ENCODE data around the gene CACNA1D. TPM values are rescaled to one million over a fixed set of nuclear protein-coding genes. Genes with fewer than 3 reads are reported as not detected.
"Not testable (repeated sequence)": the region's sequence is repeated elsewhere in the genome, so short reads cannot be mapped to it uniquely, and the experiment has no call there.

CACNA1D gene
- polyA plus RNA-seq, 3 donors = 0.18 to 2.1 (median 1.5) TPM

- 79 to 86% (median 83%) methylated on average over 7 of the region's 7 CpGs for WGBS, 3 donors
- no peak overlapping the region for H3K27ac ChIP-seq (ENCODE audit: low read depth, low read length)
These were observed 56.9 kb downstream of the CACNA1D start for GRCh38 chr3:53551324-53551723.

GRCh38 chr3:53552730-53553129 lies 58.3 kb downstream of the CACNA1D start:
- no peak overlapping the region for H3K27ac ChIP-seq (ENCODE audit: low read depth, low read length)
- 40 to 77% (median 71%) methylated on average over 2 of the region's 2 CpGs for WGBS, 3 donors

- H3K27ac ChIP-seq (ENCODE audit: low read depth, low read length) = no peak overlapping the region
- 59 to 75% (median 72%) methylated on average over 5 of the region's 5 CpGs for WGBS, 3 donors
These were observed 58.8 kb downstream of the CACNA1D start for GRCh38 chr3:53553200-53553599.

- no peak overlapping the region for H3K27ac ChIP-seq (ENCODE audit: low read depth, low read length)
- WGBS, 3 donors = 86 to 96% (median 94%) methylated on average over 4 of the region's 4 CpGs
These were observed 60.2 kb downstream of the CACNA1D start for GRCh38 chr3:53554559-53555067.

- WGBS, 3 donors = 69 to 79% (median 78%) methylated on average over 4 of the region's 4 CpGs
These were observed 60.7 kb downstream of the CACNA1D start for GRCh38 chr3:53555068-53555588.

GRCh38 chr3:53566461-53567145 lies 72.2 kb downstream of the CACNA1D start:
- 75 to 83% (median 83%) methylated on average over 11 of the region's 11 CpGs for WGBS, 3 donors
- no peak overlapping the region for H3K27ac ChIP-seq (ENCODE audit: low read depth, low read length)

More at GRCh38 chr3:53555068-53555588, 60.7 kb downstream of the CACNA1D start:
- H3K27ac ChIP-seq (ENCODE audit: low read depth, low read length) = no peak overlapping the region

GRCh38 chr3:53570081-53570480 lies 75.7 kb downstream of the CACNA1D start:
- WGBS, 3 donors = 48 to 61% (median 54%) methylated on average over 2 of the region's 2 CpGs
- no peak overlapping the region for H3K27ac ChIP-seq (ENCODE audit: low read depth, low read length)

GRCh38 chr3:53570709-53571108 lies 76.3 kb downstream of the CACNA1D start:
- 80 to 88% (median 84%) methylated on average over 3 of the region's 3 CpGs for WGBS, 3 donors
- H3K27ac ChIP-seq (ENCODE audit: low read depth, low read length) = no peak overlapping the region

- 48 to 90% (median 87%) methylated on average over 4 of the region's 4 CpGs for WGBS, 3 donors
These were observed 76.9 kb downstream of the CACNA1D start for GRCh38 chr3:53571264-53571663.

GRCh38 chr3:53572184-53572583 lies 77.8 kb downstream of the CACNA1D start:
- 90 to 93% (median 92%) methylated on average over 4 of the region's 4 CpGs for WGBS, 3 donors

More at GRCh38 chr3:53571264-53571663, 76.9 kb downstream of the CACNA1D start:
- H3K27ac ChIP-seq (ENCODE audit: low read depth, low read length) = no peak overlapping the region

GRCh38 chr3:53577506-53577905 lies 83.1 kb downstream of the CACNA1D start:
- no peak overlapping the region for H3K27ac ChIP-seq (ENCODE audit: low read depth, low read length)
- 22 to 62% (median 27%) methylated on average over 3 of the region's 3 CpGs for WGBS, 3 donors

More at GRCh38 chr3:53572184-53572583, 77.8 kb downstream of the CACNA1D start:
- not testable (repeated sequence) for H3K27ac ChIP-seq (ENCODE audit: low read depth, low read length)

GRCh38 chr3:53579636-53580035 lies 85.2 kb downstream of the CACNA1D start:
- no peak overlapping the region for H3K27ac ChIP-seq (ENCODE audit: low read depth, low read length)
- 81 to 96% (median 94%) methylated on average over 3 of the region's 3 CpGs for WGBS, 3 donors

- 59 to 72% (median 63%) methylated on average over 3 of the region's 3 CpGs for WGBS, 3 donors
- H3K27ac ChIP-seq (ENCODE audit: low read depth, low read length) = no peak overlapping the region
These were observed 87.3 kb downstream of the CACNA1D start for GRCh38 chr3:53581671-53582070.

- WGBS, 3 donors = 71 to 85% (median 77%) methylated on average over 2 of the region's 2 CpGs
- H3K27ac ChIP-seq (ENCODE audit: low read depth, low read length) = no peak overlapping the region
These were observed 88.8 kb downstream of the CACNA1D start for GRCh38 chr3:53583161-53583690.

- WGBS, 3 donors = 58 to 84% (median 70%) methylated on average over 2 of the region's 2 CpGs
- no peak overlapping the region for H3K27ac ChIP-seq (ENCODE audit: low read depth, low read length)
These were observed 90.6 kb downstream of the CACNA1D start for GRCh38 chr3:53585049-53585448.

GRCh38 chr3:53585627-53586026 lies 91.2 kb downstream of the CACNA1D start:
- 46 to 82% (median 80%) methylated on average over 6 of the region's 6 CpGs for WGBS, 3 donors
- no peak overlapping the region for H3K27ac ChIP-seq (ENCODE audit: low read depth, low read length)

- H3K27ac ChIP-seq (ENCODE audit: low read depth, low read length) = no peak overlapping the region
- 65 to 77% (median 76%) methylated on average over 4 of the region's 4 CpGs for WGBS, 3 donors
These were observed 93.7 kb downstream of the CACNA1D start for GRCh38 chr3:53588122-53588521.

- no peak overlapping the region for H3K27ac ChIP-seq (ENCODE audit: low read depth, low read length)
- 82 to 93% (median 91%) methylated on average over 12 of the region's 12 CpGs for WGBS, 3 donors
These were observed 94.8 kb downstream of the CACNA1D start for GRCh38 chr3:53589201-53589600.

- H3K27ac ChIP-seq (ENCODE audit: low read depth, low read length) = no peak overlapping the region
These were observed 95.4 kb downstream of the CACNA1D start for GRCh38 chr3:53589806-53590205.

GRCh38 chr3:53590606-53591005 lies 96.2 kb downstream of the CACNA1D start:
- WGBS, 3 donors = 91 to 95% (median 95%) methylated on average over 8 of the region's 8 CpGs
- H3K27ac ChIP-seq (ENCODE audit: low read depth, low read length) = no peak overlapping the region
